Karpas-422 (cell line): ENCODE results near the gene HDLBP. TPM values are rescaled to one million over a fixed set of nuclear protein-coding genes. Genes with fewer than 3 reads are reported as not detected.
"Not testable (repeated sequence)": the region's sequence is repeated elsewhere in the genome, so short reads cannot be mapped to it uniquely, and the experiment has no call there.

Experiments used
- DNase-seq: peaks from one replicate; pipeline ENCODE4 v3.0.0-alpha.2; 2015
- H2AFZ ChIP-seq: fragments of 200-600 bp; sonication (generic); 2 replicates; pipeline ENCODE4 v1.6.1; 2014; ENCODE audit warnings: antibody characterized with exemption, low read length, mixed read lengths
- H3K27ac ChIP-seq: fragments of 200-600 bp; sonication (generic); 2 replicates; pipeline ENCODE4 v1.5.1; 2014; ENCODE audit warnings: mild to moderate bottlenecking, low read length, moderate library complexity
- H3K27me3 ChIP-seq: fragments of 200-600 bp; sonication (generic); 2 replicates; pipeline ENCODE4 v1.6.1; 2014; ENCODE audit warnings: low read length, mixed read lengths
- H3K36me3 ChIP-seq: fragments of 200-600 bp; sonication (generic); 2 replicates; pipeline ENCODE4 v1.6.1; 2014; ENCODE audit warnings: low read length, mixed read lengths; ENCODE audit not compliant: insufficient read depth
- H3K4me1 ChIP-seq: fragments of 200-600 bp; sonication (generic); 2 replicates; pipeline ENCODE4 v1.6.1; 2014; ENCODE audit warnings: mild to moderate bottlenecking, low read length, mixed read lengths
- H3K4me2 ChIP-seq: fragments of 200-600 bp; sonication (generic); 2 replicates; pipeline ENCODE4 v1.6.1; 2014; ENCODE audit warnings: low read length, low read depth, mild to moderate bottlenecking; ENCODE audit not compliant: poor library complexity, severe bottlenecking
- H3K4me3 ChIP-seq: fragments of 200-600 bp; sonication (generic); 2 replicates; pipeline ENCODE4 v1.5.1; 2014; ENCODE audit warnings: mild to moderate bottlenecking, antibody characterized with exemption, low read length, mixed read lengths
- H3K79me2 ChIP-seq: fragments of 200-600 bp; sonication (generic); 2 replicates; pipeline ENCODE4 v1.6.1; 2014; ENCODE audit warnings: mild to moderate bottlenecking, low read length, mixed read lengths
- H3K9ac ChIP-seq: fragments of 200-600 bp; sonication (generic); 2 replicates; pipeline ENCODE4 v1.6.0; 2014; ENCODE audit warnings: low read length
- H3K9me2 ChIP-seq: fragments of 200-600 bp; sonication (generic), shearing (Covaris generic); replicated peaks from 2 replicates; pipeline ENCODE4 v1.6.0; 2014; ENCODE audit warnings: mild to moderate bottlenecking, low read length, moderate library complexity; ENCODE audit not compliant: insufficient read depth
- H3K9me3 ChIP-seq: fragments of 300-700, 200-600 bp; sonication (generic); 2 replicates; pipeline ENCODE4 v1.6.1; 2014; ENCODE audit warnings: low read length, mixed read lengths
- H4K20me1 ChIP-seq: fragments of 200-600 bp; sonication (generic); 2 replicates; pipeline ENCODE4 v1.6.1; 2014; ENCODE audit warnings: mild to moderate bottlenecking, antibody characterized with exemption, low read length, low read depth; ENCODE audit not compliant: insufficient read depth
- total RNA-seq: library from RNA; depleted of rRNA; stranded (reverse); fragments of >200 nt; shearing (Covaris generic); gene quantifications from 2 replicates; pipeline ENCODE4 v1.2.3, GENCODE V29; 2014; ENCODE audit warnings: low replicate concordance

HDLBP gene
- total RNA-seq, 1 experiment from 2014 or later: 141 TPM

DNA sequence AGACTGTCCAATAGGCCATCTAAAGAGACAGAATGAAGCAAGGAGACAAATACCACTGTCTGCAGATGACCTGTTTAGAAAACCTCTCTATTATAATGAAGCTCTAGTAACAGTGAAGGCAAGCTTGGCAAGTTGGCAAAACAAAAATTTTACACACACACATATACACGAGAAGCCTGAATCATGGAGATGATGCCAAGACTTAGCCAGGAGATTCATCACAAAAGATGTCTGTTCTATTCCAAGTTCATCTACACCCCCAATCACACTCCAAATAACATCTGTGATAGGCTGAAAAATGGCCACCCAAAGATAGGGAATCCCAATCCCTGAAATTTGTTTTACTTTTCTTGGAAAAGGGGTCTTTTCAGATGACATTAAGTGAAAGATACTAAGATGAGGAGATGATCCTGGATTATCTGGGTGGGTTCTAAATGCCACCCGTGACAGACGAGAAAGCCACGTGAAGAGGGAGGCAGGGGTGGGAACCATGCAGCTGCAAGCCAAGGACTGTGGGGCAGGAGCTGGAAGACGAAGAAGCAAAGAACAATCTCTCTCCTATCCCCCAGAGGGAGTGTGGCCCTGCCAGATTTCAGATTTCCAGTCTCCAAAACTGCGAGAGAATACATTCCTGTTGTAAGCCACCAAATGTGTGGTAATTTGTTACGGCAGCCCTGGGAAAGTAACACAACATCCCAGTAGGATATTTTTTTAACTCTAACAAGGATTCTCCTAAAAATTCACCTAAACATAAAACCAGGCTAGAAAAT lies 20.0 kb downstream of the HDLBP start:
- no peak overlapping the region for H3K4me2 ChIP-seq
- H3K4me3 ChIP-seq: no peak overlapping the region
- DNase-seq: no peak
- H3K4me1 ChIP-seq: peaks cover 7% of the 10 kb centered on the region; the same call in 1 of the 2 replicates
- peaks cover 14% of the 10 kb centered on the region; the same call in 1 of the 2 replicates for H4K20me1 ChIP-seq
- no peaks in the 10 kb centered on the region for H3K9me2 ChIP-seq
- no peaks in the 10 kb centered on the region for H3K9me3 ChIP-seq
- no peak overlapping the region for H3K9ac ChIP-seq
- no peaks in the 10 kb centered on the region for H3K36me3 ChIP-seq
- peaks cover 94% of the 10 kb centered on the region for H3K79me2 ChIP-seq
- H3K27ac ChIP-seq: no peak overlapping the region
- no peak overlapping the region for H2AFZ ChIP-seq
- no peaks in the 10 kb centered on the region for H3K27me3 ChIP-seq

DNA sequence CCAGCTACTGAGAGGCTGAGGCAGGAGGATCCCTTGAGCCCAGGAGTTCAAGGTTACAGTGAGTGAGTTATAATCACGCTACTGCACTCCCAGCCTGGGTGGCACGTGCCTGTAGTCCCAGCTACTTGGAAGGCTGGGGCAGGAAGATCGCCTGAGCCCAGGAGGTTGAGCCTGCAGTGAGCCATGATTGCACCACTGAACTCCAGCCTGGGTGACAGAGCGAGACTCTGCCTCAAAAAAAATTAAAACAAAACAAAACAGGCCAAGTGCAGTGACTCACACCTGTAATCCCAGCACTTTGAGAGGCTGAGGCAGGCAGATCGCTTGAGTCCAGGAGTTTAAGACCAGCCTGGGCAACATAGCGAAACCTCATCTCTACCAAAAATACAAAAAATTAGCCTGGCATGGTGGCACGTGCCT lies 22.1 kb downstream of the HDLBP start:
- not testable (repeated sequence) for H3K4me3 ChIP-seq, DNase-seq, H2AFZ ChIP-seq, H3K9me3 ChIP-seq, H3K9ac ChIP-seq, H3K4me1 ChIP-seq, H3K27ac ChIP-seq, H3K9me2 ChIP-seq, H3K36me3 ChIP-seq, H3K4me2 ChIP-seq, H3K27me3 ChIP-seq
- Histone ChIP-seq H4K20me1 (peaks cover 25% of the 10 kb centered on the region; the same call in 1 of the 2 replicates), H3K79me2 (peaks cover 94% of the 10 kb centered on the region)

DNA sequence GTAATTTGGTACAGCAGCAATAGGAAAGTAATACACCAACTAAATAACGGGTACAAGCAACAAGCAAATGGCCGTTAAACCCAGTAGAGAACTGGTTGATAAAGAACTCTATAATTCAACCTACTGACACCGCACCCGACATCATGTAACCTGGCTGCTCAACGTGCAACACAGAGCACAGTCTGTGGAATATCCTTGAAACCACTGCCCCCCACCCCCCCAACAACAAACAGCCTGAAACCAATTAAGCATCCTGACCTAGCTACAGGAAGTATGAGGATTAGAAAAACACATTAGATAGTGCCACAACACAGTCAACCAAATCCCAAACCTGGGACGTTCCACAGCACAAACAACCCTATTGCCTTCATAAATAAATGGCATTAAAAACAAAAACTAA lies 23.5 kb downstream of the HDLBP start:
- no peak overlapping the region for H3K9ac ChIP-seq
- H2AFZ ChIP-seq: no peak overlapping the region
- no peaks in the 10 kb centered on the region for H3K27me3 ChIP-seq
- H3K9me3 ChIP-seq: no peaks in the 10 kb centered on the region
- H4K20me1 ChIP-seq: peaks cover 25% of the 10 kb centered on the region
- H3K4me2 ChIP-seq: no peak overlapping the region
- H3K4me1 ChIP-seq: peaks cover 11% of the 10 kb centered on the region
- peaks cover 96% of the 10 kb centered on the region for H3K79me2 ChIP-seq
- DNase-seq: no peak
- H3K27ac ChIP-seq: no peak overlapping the region
- H3K9me2 ChIP-seq: no peaks in the 10 kb centered on the region
- no peaks in the 10 kb centered on the region for H3K36me3 ChIP-seq
- H3K4me3 ChIP-seq: no peak overlapping the region

DNA sequence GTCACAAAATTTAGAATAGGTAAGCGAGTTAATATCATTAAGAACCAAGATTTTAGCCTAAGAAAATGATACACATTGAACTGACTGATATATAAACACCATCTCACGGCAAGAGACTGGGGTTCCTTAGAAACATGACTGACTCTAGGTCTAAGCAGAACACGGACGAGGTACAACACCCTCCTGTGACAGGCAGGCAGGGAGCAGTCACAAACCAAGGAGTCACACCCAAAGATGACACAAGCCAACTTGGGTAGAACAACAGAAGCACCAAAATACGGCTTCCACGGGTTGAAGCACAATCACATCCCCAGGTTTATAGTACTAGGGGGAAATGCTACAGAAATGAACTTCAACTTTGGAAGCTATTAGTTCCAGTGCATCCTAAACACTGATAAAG lies 24.3 kb downstream of the HDLBP start:
- H3K27ac ChIP-seq: no peak overlapping the region
- no peaks in the 10 kb centered on the region for H3K36me3 ChIP-seq
- H3K4me2 ChIP-seq: no peak overlapping the region
- no peak overlapping the region for H2AFZ ChIP-seq
- peaks cover 11% of the 10 kb centered on the region for H3K4me1 ChIP-seq
- no peak for DNase-seq
- no peaks in the 10 kb centered on the region for H3K9me2 ChIP-seq
- H3K27me3 ChIP-seq: no peaks in the 10 kb centered on the region
- no peak overlapping the region for H3K4me3 ChIP-seq
- no peaks in the 10 kb centered on the region for H3K9me3 ChIP-seq
- peaks cover 93% of the 10 kb centered on the region for H3K79me2 ChIP-seq
- H4K20me1 ChIP-seq: peaks cover 24% of the 10 kb centered on the region
- no peak overlapping the region for H3K9ac ChIP-seq

DNA sequence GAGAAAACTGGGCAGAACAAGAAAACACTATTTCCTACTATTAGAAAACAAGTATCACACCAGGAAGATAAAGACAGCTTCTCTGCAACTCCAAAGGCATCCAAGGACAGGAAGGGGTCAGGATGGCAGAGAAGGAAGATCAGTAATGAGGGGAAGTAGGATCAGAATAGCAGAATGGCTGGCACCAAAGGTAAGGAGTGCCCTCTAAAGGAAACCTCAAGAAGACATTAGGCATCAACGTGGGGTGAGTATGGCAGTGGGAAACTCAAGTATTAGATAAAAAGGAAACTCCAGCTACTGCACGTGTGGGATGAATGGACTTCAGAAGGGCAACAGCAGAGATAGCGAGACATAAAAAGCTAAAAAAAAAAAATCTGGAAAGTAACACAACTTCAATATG lies 25.9 kb downstream of the HDLBP start:
- Histone ChIP-seq H3K4me2 (no peak overlapping the region), H3K27ac (no peak overlapping the region), H3K79me2 (peaks cover 91% of the 10 kb centered on the region), H3K9me3 (no peaks in the 10 kb centered on the region), H3K4me1 (peaks cover 11% of the 10 kb centered on the region), H3K27me3 (no peaks in the 10 kb centered on the region), H3K36me3 (no peaks in the 10 kb centered on the region), H4K20me1 (peaks cover 22% of the 10 kb centered on the region), H3K9ac (no peak overlapping the region), H3K4me3 (no peak overlapping the region), H2AFZ (no peak overlapping the region), H3K9me2 (no peaks in the 10 kb centered on the region)
- DNase-seq: no peak

DNA sequence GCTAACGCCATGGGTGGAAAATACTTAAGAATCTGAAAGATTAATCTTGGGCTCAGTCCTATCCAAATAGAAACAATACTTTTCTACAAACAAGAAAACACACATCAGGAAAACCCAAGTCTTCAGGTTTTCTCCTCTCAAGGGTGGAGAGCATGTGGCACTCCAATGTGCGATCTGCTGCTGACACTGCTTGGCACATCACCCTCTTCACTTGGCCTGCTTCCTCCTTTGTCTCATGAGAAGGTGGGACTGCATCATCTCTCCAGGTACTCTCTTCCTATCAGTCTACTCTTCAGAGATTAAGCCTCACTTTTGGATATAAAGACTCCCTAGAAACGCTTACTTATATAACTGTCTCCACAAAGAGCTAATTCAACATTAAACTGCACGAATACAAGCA lies 26.4 kb downstream of the HDLBP start:
- no peak for DNase-seq
- no peaks in the 10 kb centered on the region for H3K9me3 ChIP-seq
- no peaks in the 10 kb centered on the region for H3K36me3 ChIP-seq
- no peak overlapping the region for H2AFZ ChIP-seq
- peaks cover 91% of the 10 kb centered on the region for H3K79me2 ChIP-seq
- H3K4me2 ChIP-seq: no peak overlapping the region
- no peak overlapping the region for H3K9ac ChIP-seq
- H3K27ac ChIP-seq: no peak overlapping the region
- no peaks in the 10 kb centered on the region for H3K27me3 ChIP-seq
- H3K9me2 ChIP-seq: no peaks in the 10 kb centered on the region
- H4K20me1 ChIP-seq: peaks cover 22% of the 10 kb centered on the region
- H3K4me1 ChIP-seq: peaks cover 11% of the 10 kb centered on the region
- no peak overlapping the region for H3K4me3 ChIP-seq

DNA sequence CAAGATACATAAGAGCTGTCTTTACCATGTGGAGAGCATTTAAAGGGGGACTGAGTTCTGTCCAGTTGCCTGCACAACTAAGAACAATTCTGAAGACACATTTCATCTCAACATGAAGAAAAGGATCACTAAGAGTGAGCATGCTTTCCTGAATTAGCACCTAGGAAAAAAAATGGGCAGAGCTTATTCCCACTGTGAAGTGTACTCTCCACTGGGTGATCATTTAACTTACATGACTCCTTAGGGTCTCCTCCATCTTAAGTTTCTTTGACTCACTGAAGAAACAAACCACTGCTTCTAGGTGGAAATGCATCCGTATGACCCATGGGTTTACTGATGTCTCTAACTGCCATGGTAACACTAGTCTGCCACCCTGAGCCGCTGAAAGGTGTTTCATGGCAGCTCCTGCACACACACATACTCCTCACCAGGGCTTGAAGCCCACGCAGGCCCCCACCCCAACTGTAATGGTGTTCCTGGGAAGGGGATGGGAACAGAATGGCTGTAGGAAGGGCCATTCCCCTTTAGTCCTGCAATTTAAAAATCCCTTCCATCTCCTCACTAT lies 27.1 kb downstream of the HDLBP start:
- DNase-seq: no peak
- H2AFZ ChIP-seq: no peak overlapping the region
- no peak overlapping the region for H3K4me3 ChIP-seq
- H3K4me2 ChIP-seq: no peak overlapping the region
- H3K9ac ChIP-seq: no peak overlapping the region
- H3K9me2 ChIP-seq: no peaks in the 10 kb centered on the region
- peaks cover 6% of the 10 kb centered on the region for H3K4me1 ChIP-seq
- H3K36me3 ChIP-seq: no peaks in the 10 kb centered on the region
- H3K9me3 ChIP-seq: no peaks in the 10 kb centered on the region
- no peaks in the 10 kb centered on the region for H3K27me3 ChIP-seq
- peaks cover 22% of the 10 kb centered on the region for H4K20me1 ChIP-seq
- H3K79me2 ChIP-seq: peaks cover 88% of the 10 kb centered on the region
- H3K27ac ChIP-seq: no peak overlapping the region

DNA sequence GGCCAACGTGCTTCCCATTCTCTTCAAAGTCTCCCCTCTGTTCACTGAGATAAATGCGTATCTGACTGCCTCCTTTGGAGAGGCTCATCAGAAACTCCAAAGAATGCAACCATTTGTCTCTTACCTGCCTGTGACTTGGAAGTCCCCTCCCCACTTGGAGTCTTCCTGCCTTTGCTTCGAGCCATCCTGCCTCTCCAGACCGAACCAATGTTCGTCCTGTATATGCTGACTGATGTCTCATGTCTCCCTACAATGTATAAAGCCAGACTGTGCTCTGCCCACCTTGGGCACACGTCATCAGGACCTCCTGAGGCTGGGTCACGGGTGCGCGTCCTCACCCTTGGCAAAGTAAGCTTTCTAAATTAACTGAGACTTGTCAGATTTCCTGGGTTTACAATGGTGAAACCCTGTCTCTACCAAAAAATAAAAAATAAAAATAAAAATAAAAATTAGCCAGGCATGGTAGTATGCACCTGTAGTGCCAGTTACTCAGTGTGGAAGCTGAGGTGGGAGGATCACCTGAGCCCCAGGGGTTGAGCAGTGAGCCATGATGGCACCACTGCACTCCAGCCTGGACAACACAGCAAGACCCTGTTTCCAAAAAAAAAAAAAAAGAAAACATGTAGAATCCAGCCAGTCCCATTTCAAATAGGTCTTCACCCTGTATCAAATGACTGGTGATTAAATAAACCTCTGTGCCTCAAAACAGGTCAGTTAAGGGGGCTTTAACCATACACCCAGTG lies 29.0 kb downstream of the HDLBP start:
- Histone ChIP-seq H3K9me3 (no peaks in the 10 kb centered on the region), H3K9me2 (no peaks in the 10 kb centered on the region), H3K27ac (no peak overlapping the region), H3K27me3 (no peaks in the 10 kb centered on the region), H3K79me2 (peaks cover 82% of the 10 kb centered on the region), H3K4me3 (no peak overlapping the region), H3K4me2 (no peak overlapping the region), H3K4me1 (peaks cover 5% of the 10 kb centered on the region), H4K20me1 (peaks cover 25% of the 10 kb centered on the region), H3K9ac (no peak overlapping the region), H3K36me3 (no peaks in the 10 kb centered on the region), H2AFZ (no peak overlapping the region)
- DNase-seq: no peak
